Limb (tissue), 2 donors: ENCODE data around the gene MYO1C.
A peak's percentile ranks its signal among the peaks of the same experiment; 100 is the strongest.

Experiments used
- DNase-seq, 2 donors: peaks; one replicate each; pipeline ENCODE4 v3.0.0-alpha.2; 2016; ENCODE audit errors: extremely low spot score in 2 of 2

The MYO1C gene

DNA sequence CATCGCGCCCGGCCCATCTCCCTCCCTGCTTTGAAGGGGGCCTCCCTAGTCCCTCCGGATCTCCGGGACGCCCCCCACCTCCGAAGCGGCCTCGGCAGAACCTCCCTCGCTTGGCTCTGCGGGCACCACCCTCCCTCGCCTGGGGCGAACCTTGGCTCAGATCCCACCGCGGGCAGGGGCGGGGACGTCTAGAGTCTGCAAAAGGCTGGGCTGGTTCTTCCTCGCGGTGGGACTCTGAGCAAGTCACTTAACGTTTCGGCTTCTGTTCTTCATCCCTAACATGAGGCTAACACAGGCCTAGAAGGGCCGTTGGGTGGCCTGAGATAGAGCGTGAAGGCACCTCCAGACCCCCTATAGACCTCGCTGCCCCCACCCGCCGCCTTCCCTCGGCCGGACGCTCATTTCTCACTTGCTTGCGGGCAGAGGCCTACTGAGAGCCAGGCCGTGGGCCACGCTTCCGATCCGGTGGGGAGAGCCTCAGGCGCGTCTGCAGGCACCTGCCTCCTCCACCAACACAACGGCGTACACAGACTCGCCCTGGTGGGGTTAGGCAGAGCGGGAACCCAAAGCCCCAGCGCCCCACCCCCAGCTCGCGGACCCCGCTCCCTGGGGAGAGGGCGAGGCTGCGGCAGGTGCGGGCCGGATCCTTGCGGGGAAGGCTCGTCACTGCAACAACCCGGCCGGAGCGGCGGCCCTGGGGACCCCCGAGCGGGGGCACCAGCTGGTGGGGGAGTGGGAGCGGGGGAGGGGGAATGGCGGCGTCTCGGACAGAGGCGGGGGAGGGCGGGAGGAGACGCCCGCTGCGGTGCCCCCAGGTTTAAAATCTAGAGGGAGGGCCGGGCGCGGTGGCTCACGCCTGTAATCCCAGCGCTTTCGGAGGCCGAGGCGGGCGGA, 5.4 kb downstream of the MYO1C start:
- DNase-seq: peak in 1 of 2 donors; percentile 84

DNA sequence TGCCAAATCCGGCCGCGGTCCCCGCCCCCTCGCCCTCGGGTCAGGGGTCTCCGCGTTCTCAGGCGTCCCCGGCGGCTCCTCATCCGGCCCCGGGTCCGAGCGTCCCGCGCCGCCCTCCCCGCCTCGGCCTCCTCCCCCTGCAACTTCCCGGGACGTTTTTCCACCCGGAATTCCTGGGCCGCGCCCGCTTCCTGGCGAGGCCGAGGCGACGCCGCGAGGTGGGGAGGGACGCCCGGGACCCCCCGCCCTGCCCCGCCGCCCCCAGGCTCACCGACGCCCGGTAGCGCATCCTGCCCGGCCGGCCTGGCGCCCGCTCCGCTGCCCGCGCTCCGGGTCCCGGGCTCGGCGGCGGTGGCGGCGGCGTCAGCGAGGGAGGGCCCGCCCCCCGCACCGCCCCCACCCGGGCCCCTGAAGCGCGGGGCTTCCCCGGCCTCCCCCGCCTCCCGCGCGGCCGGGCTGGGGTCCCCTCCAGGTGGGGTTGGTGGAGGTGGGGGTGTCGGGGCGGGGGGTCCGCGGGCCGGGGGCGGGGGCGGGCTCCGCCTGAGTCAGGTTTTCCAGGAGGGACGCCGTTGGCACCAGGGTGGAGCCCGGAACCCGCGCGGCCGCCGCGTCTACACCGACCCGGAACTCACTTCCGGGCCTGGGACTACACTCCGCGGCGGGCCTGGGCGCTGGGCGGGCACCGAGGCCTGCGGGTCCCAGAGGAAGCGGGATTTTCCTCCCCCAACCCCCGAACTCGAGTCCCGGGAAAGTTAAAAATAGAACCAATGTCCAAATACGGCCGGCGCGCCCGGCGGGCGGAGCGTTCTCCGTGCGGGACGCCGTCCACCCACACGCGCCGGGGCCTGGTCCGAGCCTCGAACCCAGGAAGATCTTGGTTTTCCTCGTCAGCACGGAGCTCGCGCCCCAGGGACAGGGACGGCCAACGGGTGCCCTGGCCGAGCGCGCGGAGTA, 6.8 kb downstream of the MYO1C start:
- DNase-seq: peak; percentile 48 to 80

GRCh38 chr17:1484676-1485422, 7.6 kb downstream of the MYO1C start:
- peak in 1 of 2 donors; percentile 66 for DNase-seq

- no peak for DNase-seq
Observed at GRCh38 chr17:1484060-1484535, 8.4 kb downstream of the MYO1C start.

DNA sequence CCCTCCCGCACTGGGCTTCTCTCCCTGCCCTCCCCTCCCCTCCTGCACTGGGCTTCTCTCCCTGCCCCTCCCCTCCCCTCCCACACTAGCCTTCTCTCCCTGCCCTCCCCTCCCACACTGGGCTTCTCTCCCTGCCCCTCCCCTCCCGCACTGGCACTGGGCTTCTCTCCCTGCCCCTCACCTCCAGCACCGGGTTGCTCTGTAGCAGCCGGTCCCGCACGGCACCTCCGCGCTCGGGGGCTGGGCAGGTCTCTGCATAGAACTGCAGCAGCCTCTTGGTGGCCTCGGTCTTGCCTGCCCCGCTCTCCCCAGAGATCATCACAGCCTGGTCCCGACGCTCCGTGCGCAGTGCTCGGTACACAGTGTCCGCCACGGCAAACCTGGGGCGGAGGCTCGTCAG, 9.8 kb downstream of the MYO1C start:
- no peak for DNase-seq

GRCh38 chr17:1481736-1482135, 10.8 kb downstream of the MYO1C start:
- DNase-seq: no peak

- no peak for DNase-seq
Observed at GRCh38 chr17:1480747-1481465, 11.6 kb downstream of the MYO1C start.

GRCh38 chr17:1478418-1478817, 14.1 kb downstream of the MYO1C start:
- DNase-seq: no peak

DNA sequence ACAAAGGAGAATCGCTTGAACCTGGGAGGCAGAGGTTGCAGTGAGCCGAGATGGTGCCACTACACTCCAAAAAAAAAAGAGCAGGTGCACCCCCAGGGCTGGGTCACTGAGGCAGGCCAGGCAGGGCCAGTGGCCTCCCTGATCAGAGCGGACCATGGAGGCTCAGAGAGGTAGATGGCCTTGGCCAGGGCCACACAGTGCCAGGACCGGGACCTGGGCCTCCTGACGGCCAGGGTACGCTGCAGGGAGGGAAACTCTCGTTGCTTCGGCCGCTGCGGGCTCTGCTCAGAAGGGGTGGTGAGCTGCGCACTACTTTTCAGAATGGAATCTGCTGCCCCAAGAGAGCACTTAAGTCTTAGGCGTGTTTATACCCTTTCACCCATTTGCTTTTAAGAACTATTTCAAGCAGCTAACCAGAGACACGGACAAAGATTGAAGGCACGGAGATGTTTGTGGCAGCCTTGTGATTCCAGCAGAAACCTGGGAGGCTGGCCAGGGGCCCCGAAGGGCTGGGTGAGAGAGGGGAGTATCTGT, 17.1 kb downstream of the MYO1C start:
- DNase-seq: no peak

- no peak for DNase-seq
Observed at GRCh38 chr17:1474402-1475189, 17.9 kb downstream of the MYO1C start.

DNA sequence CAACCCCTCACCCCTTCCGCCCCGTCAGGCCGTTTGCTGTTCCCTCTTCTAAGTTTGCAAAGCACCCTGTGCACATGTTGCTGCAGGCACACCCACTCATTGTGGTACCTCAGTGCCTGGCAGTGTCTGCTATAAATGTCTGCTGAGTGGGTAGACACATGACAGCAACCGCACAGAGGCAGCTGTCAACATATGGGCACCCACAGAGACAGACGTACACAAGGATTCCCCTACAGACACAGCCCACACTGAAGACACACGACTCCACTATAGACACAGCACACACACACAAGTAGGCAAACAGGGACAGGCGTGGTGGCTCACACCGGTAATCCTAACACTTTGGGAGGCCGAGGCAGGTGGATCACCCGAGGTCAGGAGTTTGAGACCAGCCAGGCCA, 18.6 kb downstream of the MYO1C start:
- DNase-seq: no peak

GRCh38 chr17:1473170-1473569, 19.3 kb downstream of the MYO1C start:
- DNase-seq: no peak

GRCh38 chr17:1471911-1472821, 20.3 kb downstream of the MYO1C start:
- no peak for DNase-seq

- DNase-seq: no peak
Observed at GRCh38 chr17:1471490-1471889, 21.0 kb downstream of the MYO1C start.

DNA sequence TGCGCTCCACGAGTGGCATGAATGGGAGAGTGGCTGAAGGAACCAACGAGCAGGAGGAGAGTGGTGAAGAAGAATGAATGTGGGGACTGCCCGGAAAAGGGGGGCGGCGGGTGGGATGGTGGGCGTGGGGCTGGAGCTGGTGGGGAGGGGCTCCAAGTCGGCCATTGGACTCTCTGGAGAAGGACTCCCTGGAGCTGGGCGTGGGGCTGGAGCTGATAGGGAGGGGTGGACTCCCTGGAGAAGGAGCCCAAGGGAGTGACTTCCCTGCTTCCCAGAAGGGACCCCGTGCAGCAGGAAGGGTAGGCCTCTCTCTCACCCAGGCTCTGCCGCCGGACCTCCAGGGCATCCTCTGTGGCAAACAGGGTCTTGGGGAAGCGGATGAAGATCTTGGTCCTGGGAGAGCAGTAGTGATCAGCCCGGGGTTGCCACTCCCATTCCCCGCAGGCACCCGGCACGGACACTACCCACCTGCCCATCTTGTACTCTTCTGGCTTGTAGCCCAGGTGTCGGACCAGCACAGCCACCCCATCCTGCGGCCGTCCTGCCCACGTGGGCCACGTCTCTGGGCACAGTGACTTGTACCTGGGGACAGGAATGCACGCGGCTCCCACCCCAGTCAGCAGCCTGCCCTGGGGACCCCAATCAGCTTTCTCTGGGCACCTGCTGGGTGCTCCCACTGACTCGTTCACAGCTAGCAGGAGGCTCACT, 21.6 kb downstream of the MYO1C start:
- no peak for DNase-seq

- DNase-seq: no peak
Observed at GRCh38 chr17:1470071-1470754, 22.3 kb downstream of the MYO1C start.

- no peak for DNase-seq
Observed at GRCh38 chr17:1469231-1469852, 23.1 kb downstream of the MYO1C start.
